ENCODE measurements around the gene C12orf75.

- TF ChIP-seq CTCF (conservative IDR thresholded peaks at IDR 0.05) = no peak
- TF ChIP-seq EZH2 (IDR thresholded peaks at IDR 0.05; ENCODE audit: low read depth) = no peak
Measured at GRCh38 chr12:105355752-105356151, 25.3 kb downstream of the C12orf75 start.
